Tibial nerve (tissue), 4 donors: ENCODE measurements around the gene PEX16.

Source experiments
- EP300 ChIP-seq, 2 donors: sonication (generic); formaldehyde crosslinking; IDR thresholded peaks; one replicate each; pipeline ENCODE4 v1.6.1; 2017; ENCODE audit warnings: antibody characterized with exemption in 2 of 2, mild to moderate bottlenecking in 1 of 2
- POLR2A ChIP-seq, 2 donors: fragments of 450-650 bp; IDR thresholded peaks; one replicate each; pipeline ENCODE4 v1.6.1; 2017; ENCODE audit warnings: antibody characterized with exemption in 2 of 2, mild to moderate bottlenecking in 2 of 2, moderate library complexity in 2 of 2
- TF ChIP-seq, protein P1 (sequence below), 5 experiments: fragments of 200-600 bp in 3 of 5; fragments of 450-650 bp in 2 of 5; sonication (generic) in 3 of 5; IDR thresholded peaks; one replicate each; pipeline ENCODE4 v1.5.1; 2016 to 2019; ENCODE audit warnings: antibody characterized with exemption in 5 of 5, mild to moderate bottlenecking in 3 of 5, moderate library complexity in 2 of 5

DNA sequence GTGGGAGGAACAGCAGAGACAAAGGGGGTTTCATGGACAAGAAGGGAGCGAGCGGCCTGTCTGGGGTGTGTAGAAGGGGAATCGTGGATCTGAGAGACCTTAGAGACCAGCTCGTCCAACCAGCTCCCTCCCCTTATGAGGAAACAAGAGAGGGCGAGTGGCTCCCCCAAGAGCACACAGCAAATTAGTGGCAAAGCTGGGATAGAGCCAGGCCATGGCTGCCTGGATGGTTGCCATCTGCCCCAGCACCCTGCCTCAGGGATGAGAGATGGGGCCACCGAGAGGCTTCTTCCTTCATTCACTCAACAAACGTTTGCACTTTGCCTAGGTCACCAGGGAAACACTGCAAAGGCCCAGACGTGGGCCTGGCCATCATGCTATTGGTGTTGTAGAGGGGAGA, 28.1 kb downstream of the PEX16 start:
- TF ChIP-seq, protein P1, sequence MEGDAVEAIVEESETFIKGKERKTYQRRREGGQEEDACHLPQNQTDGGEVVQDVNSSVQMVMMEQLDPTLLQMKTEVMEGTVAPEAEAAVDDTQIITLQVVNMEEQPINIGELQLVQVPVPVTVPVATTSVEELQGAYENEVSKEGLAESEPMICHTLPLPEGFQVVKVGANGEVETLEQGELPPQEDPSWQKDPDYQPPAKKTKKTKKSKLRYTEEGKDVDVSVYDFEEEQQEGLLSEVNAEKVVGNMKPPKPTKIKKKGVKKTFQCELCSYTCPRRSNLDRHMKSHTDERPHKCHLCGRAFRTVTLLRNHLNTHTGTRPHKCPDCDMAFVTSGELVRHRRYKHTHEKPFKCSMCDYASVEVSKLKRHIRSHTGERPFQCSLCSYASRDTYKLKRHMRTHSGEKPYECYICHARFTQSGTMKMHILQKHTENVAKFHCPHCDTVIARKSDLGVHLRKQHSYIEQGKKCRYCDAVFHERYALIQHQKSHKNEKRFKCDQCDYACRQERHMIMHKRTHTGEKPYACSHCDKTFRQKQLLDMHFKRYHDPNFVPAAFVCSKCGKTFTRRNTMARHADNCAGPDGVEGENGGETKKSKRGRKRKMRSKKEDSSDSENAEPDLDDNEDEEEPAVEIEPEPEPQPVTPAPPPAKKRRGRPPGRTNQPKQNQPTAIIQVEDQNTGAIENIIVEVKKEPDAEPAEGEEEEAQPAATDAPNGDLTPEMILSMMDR (IDR thresholded peaks at IDR 0.05): no peak
- no peak for TF ChIP-seq POLR2A (IDR thresholded peaks at IDR 0.05)
- peak in 1 of 2 donors; percentile 9 for TF ChIP-seq EP300 (IDR thresholded peaks at IDR 0.05)
